ENCODE measurements around the gene THBS3. TPM values are rescaled to one million over a fixed set of nuclear protein-coding genes. Genes with fewer than 3 reads are reported as not detected.

THBS3 gene
- total and polyA plus RNA-seq, 2 of the 4 experiments (the other 2 are of a cell fraction): 15.1 to 30.4 TPM

GRCh38 chr1:155256058-155256852, 48.6 kb upstream of the THBS3 start:
- BruUV-seq (replicated peaks): no TSS peak
- TF ChIP-seq MAZ (IDR thresholded peaks at IDR 0.05; ENCODE audit: borderline replicate concordance, low read depth, low read length): no peak
- TF ChIP-seq POLR2A (IDR thresholded peaks at IDR 0.05; ENCODE audit: low read depth, low read length): no peak
- TF ChIP-seq MAFK (IDR thresholded peaks at IDR 0.05; ENCODE audit: low read depth, low read length): no peak
- no peak for TF ChIP-seq SMC3 (IDR thresholded peaks at IDR 0.05; ENCODE audit: low read depth, low read length)
- TF ChIP-seq NFE2L2 (IDR thresholded peaks at IDR 0.05; ENCODE audit: low read depth, low read length): no peak
- TF ChIP-seq CEBPB (IDR thresholded peaks at IDR 0.05; ENCODE audit: low read depth, low read length): no peak
- no peak for TF ChIP-seq RAD21 (IDR thresholded peaks at IDR 0.05; ENCODE audit: low read length)
- no peak for TF ChIP-seq ELK1 (IDR thresholded peaks at IDR 0.05; ENCODE audit: borderline replicate concordance, low read depth, low read length)
- no peak for TF ChIP-seq FOS (IDR thresholded peaks at IDR 0.05; ENCODE audit: low read depth, low read length)
- no peak for TF ChIP-seq BHLHE40 (IDR thresholded peaks at IDR 0.05; ENCODE audit: low read depth, low read length)
- no peak for TF ChIP-seq RFX5 (IDR thresholded peaks at IDR 0.05; ENCODE audit: low read depth, low read length)
- TF ChIP-seq RCOR1 (IDR thresholded peaks at IDR 0.05; ENCODE audit: insufficient replicate concordance, low read length): no peak
- TF ChIP-seq MXI1 (IDR thresholded peaks at IDR 0.05; ENCODE audit: borderline replicate concordance, low read depth, low read length): no peak

More at GRCh38 chr1:155256058-155256852, 48.6 kb upstream of the THBS3 start:
- Histone ChIP-seq H3K4ac (ENCODE audit: low read depth, low read length) (peak overlapping the region; percentile 99), H3K4me1 (ENCODE audit: control insufficient read depth, insufficient read depth, low read length) (peaks cover 16% of the 10 kb centered on the region), H3K36me3 (ENCODE audit: control insufficient read depth, insufficient read depth, low read length) (peaks cover 14% of the 10 kb centered on the region), H2AK5ac (ENCODE audit: low read depth, low read length) (peak overlapping the region; percentile 87), H3K18ac (ENCODE audit: low read depth, low read length) (no peak overlapping the region), H3K4me2 (ENCODE audit: low read depth, low read length) (peak overlapping the region; percentile 82), H3K27ac (ENCODE audit: insufficient read depth, low read length) (peak overlapping the region; percentile 86), H3K9me1 (ENCODE audit: insufficient read depth, low read length) (peaks cover 7% of the 10 kb centered on the region), H4K5ac (ENCODE audit: low read depth, low read length) (peak overlapping the region; percentile 76), H3K9me3 (ENCODE audit: control insufficient read depth, insufficient read depth, low read length) (no peaks in the 10 kb centered on the region), H3K23ac (ENCODE audit: low read depth, low read length) (no peak overlapping the region), H2BK120ac (ENCODE audit: low read depth, low read length) (no peak overlapping the region), H3K9ac (ENCODE audit: low read depth, low read length) (peak overlapping the region; percentile 46), H3K27me3 (ENCODE audit: control insufficient read depth, insufficient read depth, low read length) (no peaks in the 10 kb centered on the region), H3K4me3 (ENCODE audit: insufficient read depth, low read depth, low read length) (peak overlapping the region; percentile 71; the same call in 1 of the 2 replicates), H2AFZ (replicated peaks; ENCODE audit: low read length, poor library complexity) (peak overlapping the region; percentile 98), H2BK20ac (ENCODE audit: low read depth, low read length) (no peak overlapping the region), H3K79me1 (ENCODE audit: low read depth in 1 of 2, low read length in 2 of 2) (peaks cover 23 to 55% of the 10 kb centered on the region in 2 experiments), H4K91ac (ENCODE audit: insufficient read depth, low read depth, low read length) (peak overlapping the region; percentile 80), H4K20me1 (ENCODE audit: insufficient read depth, low read length) (no peaks in the 10 kb centered on the region), H2AK9ac (replicated peaks; ENCODE audit: low read depth, low read length, poor library complexity) (peak overlapping the region; percentile 99), H2BK15ac (ENCODE audit: low read depth, low read length) (no peak overlapping the region), H3K56ac (ENCODE audit: extremely low read depth, insufficient read depth, low read length) (no peak overlapping the region), H2BK5ac (ENCODE audit: low read depth, low read length, poor library complexity, severe bottlenecking) (peak overlapping the region; percentile 41), H4K8ac (ENCODE audit: low read depth in 2 of 2, low read length in 2 of 2) (peak overlapping the region; percentile 16 to 99; a peak in 3 of 4 replicates), H3K14ac (replicated peaks; ENCODE audit: low read depth, low read length) (peak overlapping the region; percentile 43; the same call in 1 of the 2 replicates)
- ATAC-seq (ENCODE audit: low read depth) (peak; percentile 0; the same call in 1 of the 2 replicates), DNase-seq (no peak)
- dilution Hi-C loops (cut with HindIII; ENCODE audit: low sequenced_read_pairs, unreplicated experiment) (no loop called here), in situ Hi-C loops (cut with MboI; ENCODE audit: low sequenced_read_pairs) (no loop called here), intact Hi-C loops (cut with micrococcal nuclease) (no loop called here)
- POLR2A ChIA-PET (ENCODE audit: unreplicated experiment): no interaction called here
- CTCF ChIA-PET: no interaction called here
- 87% methylated on average over 10 of the region's 20 CpGs; no CpG with 5 or more reads in 1 of the 2 experiments for WGBS, 2 experiments (ENCODE audit: extremely low coverage in 2 of 2, insufficient read length in 1 of 2)
